ENCODE data around the gene AGPAT3.

The AGPAT3 gene

GRCh38 chr21:43909741-43910400 lies 44.8 kb downstream of the AGPAT3 start:
- no peak overlapping the region for H3K27ac Mint-ChIP-seq
- no peaks in the 10 kb centered on the region for H3K27me3 Mint-ChIP-seq (ENCODE audit: low read depth)
- peaks cover 26% of the 10 kb centered on the region for H3K36me3 Mint-ChIP-seq (ENCODE audit: low read depth)
- H3K4me1 Mint-ChIP-seq (ENCODE audit: low read depth) = peaks cover 12% of the 10 kb centered on the region
- no peak overlapping the region for H3K4me3 Mint-ChIP-seq
- peaks cover 10% of the 10 kb centered on the region for H3K9me3 Mint-ChIP-seq

DNA sequence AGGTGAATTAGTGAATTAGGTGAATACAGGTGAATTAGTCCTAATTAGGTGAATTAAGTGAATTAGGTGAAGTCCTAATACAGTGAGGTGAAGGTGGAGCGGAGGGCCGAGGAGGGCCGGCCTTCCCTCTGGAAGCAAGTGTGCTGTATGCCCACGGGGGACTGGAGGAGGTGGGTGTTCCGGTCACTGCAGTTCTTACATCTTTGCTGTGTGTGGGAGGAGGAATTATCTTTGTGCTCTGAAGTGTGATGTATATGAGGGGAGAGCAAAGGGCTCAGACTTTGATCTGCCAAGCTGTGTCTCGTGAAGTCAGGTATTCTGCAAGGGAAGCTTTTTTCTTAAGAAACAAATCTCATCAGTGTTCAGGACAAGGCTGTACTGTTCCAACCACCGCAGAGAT lies 45.4 kb downstream of the AGPAT3 start:
- Mint-ChIP-seq H3K27me3 (ENCODE audit: low read depth) (no peaks in the 10 kb centered on the region), H3K4me1 (ENCODE audit: low read depth) (peaks cover 12% of the 10 kb centered on the region), H3K9me3 (peaks cover 10% of the 10 kb centered on the region), H3K27ac (no peak overlapping the region), H3K36me3 (ENCODE audit: low read depth) (peaks cover 26% of the 10 kb centered on the region), H3K4me3 (no peak overlapping the region)

DNA sequence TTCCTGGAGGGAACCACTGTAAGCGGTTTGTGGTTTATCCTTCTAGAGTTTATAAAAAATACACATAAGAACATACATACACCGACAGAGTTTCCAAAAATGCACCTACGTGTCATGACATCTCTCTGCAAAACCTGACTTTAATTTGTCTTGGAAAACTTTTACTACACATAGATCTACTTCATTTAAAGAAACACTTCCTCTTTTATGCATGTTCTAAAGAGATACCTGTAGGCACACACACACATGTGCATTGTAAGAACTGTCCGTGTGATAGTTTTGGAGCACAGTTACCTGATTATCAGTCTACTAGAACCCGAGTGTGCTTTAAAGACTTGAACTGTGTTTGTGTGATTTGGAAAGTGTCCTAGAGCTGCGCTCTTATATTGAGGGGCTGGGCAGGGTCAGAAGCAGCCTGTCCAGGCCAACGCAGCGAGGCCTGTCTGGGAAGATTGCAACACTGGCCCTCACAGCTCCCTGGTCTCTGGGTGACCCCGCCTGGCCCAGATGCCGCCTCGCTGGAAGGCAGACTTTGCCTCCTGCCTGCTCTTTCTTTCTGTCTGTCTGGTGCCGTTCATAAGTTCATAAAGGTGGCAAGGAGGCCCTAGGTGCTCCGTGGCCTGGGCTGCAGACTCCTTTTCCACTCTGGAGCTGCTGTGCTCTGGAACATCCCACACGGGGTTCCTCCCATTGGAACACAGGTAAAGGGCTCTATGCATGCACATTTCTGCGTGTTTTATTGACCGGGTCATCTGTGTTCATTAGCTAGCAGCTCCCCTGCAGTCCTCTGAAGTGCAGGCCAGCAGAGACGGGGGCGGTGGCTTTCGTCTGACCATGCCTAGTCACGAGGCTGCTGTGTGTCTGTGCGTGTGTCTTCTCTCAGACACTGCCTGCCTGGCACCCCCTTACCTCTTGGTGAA lies 46.3 kb downstream of the AGPAT3 start:
- Mint-ChIP-seq H3K27me3 (ENCODE audit: low read depth) (no peaks in the 10 kb centered on the region), H3K9me3 (peaks cover 10% of the 10 kb centered on the region), H3K36me3 (ENCODE audit: low read depth) (peaks cover 29% of the 10 kb centered on the region), H3K4me3 (no peak overlapping the region), H3K4me1 (ENCODE audit: low read depth) (peaks cover 16% of the 10 kb centered on the region), H3K27ac (no peak overlapping the region)

GRCh38 chr21:43911935-43912487 lies 47.0 kb downstream of the AGPAT3 start:
- Mint-ChIP-seq H3K27me3 (ENCODE audit: low read depth) (no peaks in the 10 kb centered on the region), H3K36me3 (ENCODE audit: low read depth) (peaks cover 32% of the 10 kb centered on the region), H3K4me1 (ENCODE audit: low read depth) (peaks cover 22% of the 10 kb centered on the region), H3K27ac (no peak overlapping the region), H3K9me3 (peaks cover 10% of the 10 kb centered on the region), H3K4me3 (no peak overlapping the region)

- Mint-ChIP-seq H3K27ac (no peak overlapping the region), H3K36me3 (ENCODE audit: low read depth) (peaks cover 36% of the 10 kb centered on the region), H3K27me3 (ENCODE audit: low read depth) (no peaks in the 10 kb centered on the region), H3K9me3 (peaks cover 10% of the 10 kb centered on the region), H3K4me3 (no peak overlapping the region), H3K4me1 (ENCODE audit: low read depth) (peaks cover 26% of the 10 kb centered on the region)
These were observed 47.5 kb downstream of the AGPAT3 start for GRCh38 chr21:43912500-43912899.

- Mint-ChIP-seq H3K27ac (no peak overlapping the region), H3K9me3 (peaks cover 10% of the 10 kb centered on the region), H3K4me1 (ENCODE audit: low read depth) (peaks cover 27% of the 10 kb centered on the region), H3K4me3 (no peak overlapping the region), H3K36me3 (ENCODE audit: low read depth) (peaks cover 35% of the 10 kb centered on the region), H3K27me3 (ENCODE audit: low read depth) (no peaks in the 10 kb centered on the region)
These were observed 47.9 kb downstream of the AGPAT3 start for GRCh38 chr21:43912910-43913309.

- Mint-ChIP-seq H3K27me3 (ENCODE audit: low read depth) (no peaks in the 10 kb centered on the region), H3K4me1 (ENCODE audit: low read depth) (peaks cover 33% of the 10 kb centered on the region), H3K4me3 (no peak overlapping the region), H3K9me3 (peaks cover 10% of the 10 kb centered on the region), H3K36me3 (ENCODE audit: low read depth) (peaks cover 36% of the 10 kb centered on the region), H3K27ac (no peak overlapping the region)
These were observed 48.9 kb downstream of the AGPAT3 start for GRCh38 chr21:43913928-43914327.

DNA sequence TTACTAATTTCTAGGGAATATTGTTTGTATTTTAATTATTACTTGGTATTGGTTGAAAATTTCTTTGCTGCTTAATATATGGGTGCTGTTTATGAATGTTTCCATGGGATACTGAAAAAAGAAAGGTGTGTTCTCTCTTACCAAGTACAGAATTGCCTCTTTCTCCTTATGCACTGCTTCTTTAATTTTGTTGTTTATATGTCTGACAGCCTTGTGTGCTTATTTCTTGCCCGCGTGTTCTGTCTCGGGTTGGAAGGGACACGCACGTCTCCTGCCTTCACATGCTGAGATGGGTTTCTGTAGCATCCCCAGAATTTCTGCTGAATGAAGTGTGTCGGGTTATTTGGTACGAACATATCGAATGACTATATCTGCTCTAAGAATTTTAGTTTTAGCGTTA lies 51.1 kb downstream of the AGPAT3 start:
- Mint-ChIP-seq H3K27ac (no peak overlapping the region), H3K4me1 (ENCODE audit: low read depth) (peaks cover 43% of the 10 kb centered on the region), H3K36me3 (ENCODE audit: low read depth) (peaks cover 32% of the 10 kb centered on the region), H3K27me3 (ENCODE audit: low read depth) (no peaks in the 10 kb centered on the region), H3K4me3 (peak overlapping the region; percentile 84), H3K9me3 (peaks cover 10% of the 10 kb centered on the region)

DNA sequence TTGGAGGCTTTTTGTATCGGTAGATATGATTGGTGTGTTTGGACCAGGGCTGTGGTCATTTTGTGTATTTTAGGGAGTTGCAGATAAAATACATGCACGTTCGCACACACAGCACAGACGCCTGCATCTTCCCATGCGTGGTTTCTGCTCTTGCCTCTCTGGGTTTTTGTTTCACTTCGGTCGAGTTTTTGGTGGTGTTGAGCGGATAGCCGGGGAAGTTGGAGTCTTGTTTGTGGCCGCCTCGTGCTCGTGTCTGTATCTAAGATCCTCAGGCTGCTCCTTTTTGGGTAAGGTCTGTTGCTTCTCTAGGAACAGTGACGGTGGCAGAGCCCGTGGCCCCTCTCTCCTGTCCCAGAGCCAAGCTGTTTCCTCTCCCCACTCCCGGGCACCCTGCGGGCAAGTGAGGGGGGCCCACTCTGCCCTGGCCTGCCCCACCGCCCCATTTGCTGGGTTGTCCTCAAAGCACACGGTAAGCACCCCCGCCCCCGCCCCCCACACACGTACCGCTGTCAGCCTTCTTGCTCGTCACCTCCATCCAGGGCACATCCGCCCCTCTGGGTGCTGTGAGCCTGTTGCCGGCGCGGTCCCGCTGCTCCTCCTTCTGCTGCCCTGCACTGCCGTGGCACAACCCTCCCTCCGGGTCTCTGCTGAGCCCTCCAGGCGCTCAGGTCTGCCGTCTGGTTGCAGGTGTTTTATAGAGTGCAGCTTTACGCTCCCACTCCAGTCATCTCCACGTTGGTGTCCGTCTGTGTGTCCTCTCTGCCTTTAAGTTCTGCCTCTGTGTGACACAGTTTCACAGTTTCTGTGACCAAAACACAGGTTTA lies 51.9 kb downstream of the AGPAT3 start:
- Mint-ChIP-seq H3K27me3 (ENCODE audit: low read depth) (no peaks in the 10 kb centered on the region), H3K27ac (peak overlapping the region; percentile 90), H3K9me3 (peaks cover 10% of the 10 kb centered on the region), H3K4me3 (peak overlapping the region; percentile 84), H3K4me1 (ENCODE audit: low read depth) (peaks cover 50% of the 10 kb centered on the region), H3K36me3 (ENCODE audit: low read depth) (peaks cover 29% of the 10 kb centered on the region)

DNA sequence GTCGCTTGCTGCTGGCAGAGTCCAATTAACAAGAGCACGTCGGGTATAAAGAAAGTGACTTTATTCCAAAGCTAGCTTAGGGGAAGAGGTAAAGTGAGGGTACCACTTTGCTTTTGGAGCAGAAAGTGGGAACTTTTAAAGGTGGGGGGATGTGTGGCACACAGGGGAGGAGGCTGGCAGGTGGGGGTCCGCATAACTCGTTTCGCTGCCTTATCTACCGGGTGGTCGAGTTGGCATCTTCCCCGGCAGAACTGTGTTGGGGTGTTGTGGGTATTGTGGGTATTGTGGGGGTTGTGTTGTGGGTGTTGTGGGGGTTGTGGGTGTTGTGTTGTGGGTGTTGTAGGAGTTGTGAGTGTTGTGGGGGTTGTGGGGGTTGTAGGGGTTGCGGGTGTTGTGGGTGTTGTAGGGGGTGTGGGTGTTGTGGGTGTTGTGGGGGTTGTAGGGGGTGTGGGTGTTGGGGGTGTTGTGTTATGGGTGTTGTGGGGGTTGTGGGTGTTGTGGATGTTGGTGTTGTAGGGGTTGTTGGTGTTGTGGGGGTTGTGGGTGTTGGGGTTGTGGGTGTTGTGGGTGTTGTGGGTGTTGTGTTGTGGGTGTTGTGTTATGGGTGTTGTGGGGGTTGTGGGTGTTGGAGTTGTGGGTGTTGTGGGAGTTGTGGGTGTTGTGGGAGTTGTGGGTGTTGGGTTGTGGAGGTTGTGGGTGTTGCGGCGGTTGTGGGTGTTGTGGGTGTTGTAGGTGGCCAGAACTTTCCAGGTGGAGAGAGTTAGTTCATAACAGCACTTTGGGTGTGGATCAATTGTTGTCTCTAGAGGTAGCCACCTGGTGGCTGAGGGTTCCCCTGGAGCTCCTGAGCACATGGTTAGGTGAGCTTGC lies 52.7 kb downstream of the AGPAT3 start:
- peak overlapping the region; percentile 90 for H3K27ac Mint-ChIP-seq
- H3K4me3 Mint-ChIP-seq = peak overlapping the region; percentile 84
- peaks cover 4% of the 10 kb centered on the region for H3K9me3 Mint-ChIP-seq
- H3K36me3 Mint-ChIP-seq (ENCODE audit: low read depth) = peaks cover 25% of the 10 kb centered on the region
- no peaks in the 10 kb centered on the region for H3K27me3 Mint-ChIP-seq (ENCODE audit: low read depth)
- peaks cover 53% of the 10 kb centered on the region for H3K4me1 Mint-ChIP-seq (ENCODE audit: low read depth)

GRCh38 chr21:43918385-43918947 lies 53.4 kb downstream of the AGPAT3 start:
- Mint-ChIP-seq H3K27me3 (ENCODE audit: low read depth) (no peaks in the 10 kb centered on the region), H3K36me3 (ENCODE audit: low read depth) (peaks cover 22% of the 10 kb centered on the region), H3K27ac (peak overlapping the region; percentile 90), H3K4me3 (peak overlapping the region; percentile 84), H3K9me3 (no peaks in the 10 kb centered on the region), H3K4me1 (ENCODE audit: low read depth) (peaks cover 53% of the 10 kb centered on the region)

DNA sequence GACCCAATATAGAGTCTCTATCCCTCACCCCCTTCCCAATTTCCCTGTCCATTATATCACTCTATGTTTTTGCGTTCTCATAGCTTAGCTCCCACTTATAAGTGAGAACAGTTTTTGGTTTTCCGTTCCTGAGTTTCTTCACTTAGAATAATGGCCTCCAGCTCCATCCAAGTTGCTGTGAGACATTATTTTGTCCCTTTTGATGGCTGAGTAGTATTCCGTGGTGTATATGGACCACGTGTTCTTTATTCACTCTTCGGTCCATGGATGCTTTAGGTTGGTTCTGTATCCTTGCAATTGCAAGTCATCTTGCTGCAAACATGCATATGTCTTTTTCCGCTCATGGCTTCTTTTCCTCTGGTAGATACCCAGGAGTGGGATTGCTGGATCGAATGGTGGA lies 54.3 kb downstream of the AGPAT3 start:
- Mint-ChIP-seq H3K9me3 (no peaks in the 10 kb centered on the region), H3K27me3 (ENCODE audit: low read depth) (no peaks in the 10 kb centered on the region), H3K36me3 (ENCODE audit: low read depth) (peaks cover 18% of the 10 kb centered on the region), H3K4me1 (ENCODE audit: low read depth) (peaks cover 46% of the 10 kb centered on the region), H3K4me3 (peak overlapping the region; percentile 15), H3K27ac (no peak overlapping the region)
